HepG2 (cell line): ENCODE measurements around the gene SDK1. TPM values are rescaled to one million over a fixed set of nuclear protein-coding genes. Genes with fewer than 3 reads are reported as not detected.

Experiments
- ATAC-seq: fragments of 200-7000 bp; cut with Tn5 transposase; 3 replicates; pipeline ENCODE4 v1.9.1; 2020; ENCODE audit warnings: mild to moderate bottlenecking, moderate library complexity
- BruUV-seq: library from RNA; stranded (reverse); fragments of 400-500 nt; replicated peaks from 2 replicates; lab custom pipeline; 2021; lab: Mats Ljungman, UMichigan
- CTCF ChIA-PET: fragments of 300-600 bp; formaldehyde crosslinking; extraction: SDS; loops from one replicate; lab custom pipeline; 2021; ENCODE audit warnings: low total read pairs, inconsistent platforms, low intra/inter-chr PET ratio; lab: Yijun Ruan, JAX
- POLR2A ChIA-PET: fragments of 350-600 bp; sonication (Branson Sonifier 250); formaldehyde crosslinking; loops from one replicate; lab custom pipeline; 2020; ENCODE audit warnings: antibody characterized with exemption, inconsistent platforms; lab: Yijun Ruan, JAX
- DNase-seq: peaks from one replicate; pipeline ENCODE4 v3.0.0-alpha.2; 2015; ENCODE audit warnings: low spot score
- FAIRE-seq: peaks from 3 replicates; lab custom pipeline; 2011; peaks lifted over from hg19 to GRCh38; lab: Jason Lieb, UNC
- H2AFZ ChIP-seq: one replicate; pipeline ENCODE4 v1.6.1; 2011; ENCODE audit warnings: low read length, inconsistent platforms
- H3K27ac ChIP-seq: fragments of 300-600 bp; 3 replicates; pipeline ENCODE4 v1.8.0; 2011; ENCODE audit warnings: mixed run types, mild to moderate bottlenecking, mixed read lengths, low read length, inconsistent platforms; ENCODE audit not compliant: insufficient read depth; ENCODE audit errors: extremely low read length
- H3K27me3 ChIP-seq, 2 experiments: fragments of 200-600 bp in 1 of 2; 2 replicates in 1 of 2; 3 replicates in 1 of 2; pipeline versions ENCODE4 v1.6.0 to v1.8.0; 2011; ENCODE audit warnings: low read length in 2 of 2, mild to moderate bottlenecking in 2 of 2, moderate library complexity in 2 of 2, inconsistent platforms in 1 of 2; ENCODE audit not compliant: insufficient read depth in 2 of 2, control insufficient read depth in 1 of 2
- H3K36me3 ChIP-seq, 2 experiments: fragments of 200-600 bp in 1 of 2; replicated peaks in 1 of 2; 2 replicates in 1 of 2; 3 replicates in 1 of 2; pipeline versions ENCODE4 v1.5.1 to v1.8.0; 2011; ENCODE audit warnings: low read length in 2 of 2, inconsistent platforms in 1 of 2; ENCODE audit not compliant: insufficient read depth in 2 of 2, control insufficient read depth in 1 of 2
- H3K4me1 ChIP-seq: 2 replicates; pipeline ENCODE4 v1.5.1; 2012; ENCODE audit warnings: low read length, inconsistent platforms; ENCODE audit not compliant: insufficient read depth
- H3K4me2 ChIP-seq: 2 replicates; pipeline ENCODE4 v1.6.0; 2011; ENCODE audit warnings: low read depth, low read length, inconsistent platforms
- H3K4me3 ChIP-seq, 3 experiments: fragments of 200-600 bp in 1 of 3; sonication (generic), shearing (Covaris generic) in 1 of 3; replicated peaks in 1 of 3; 2 replicates each; pipeline ENCODE4 v1.5.1; 2011 to 2016; ENCODE audit warnings: low read length in 3 of 3, inconsistent platforms in 2 of 3, low read depth in 2 of 3, mild to moderate bottlenecking in 2 of 3, control low read depth in 1 of 3, mixed read lengths in 1 of 3; ENCODE audit not compliant: insufficient read depth in 1 of 3
- H3K79me2 ChIP-seq: one replicate; pipeline ENCODE4 v1.6.1; 2011; ENCODE audit warnings: low read length, inconsistent platforms; ENCODE audit not compliant: insufficient read depth
- H3K9ac ChIP-seq: 2 replicates; pipeline ENCODE4 v1.6.0; 2011; ENCODE audit warnings: mild to moderate bottlenecking, low read depth, low read length, inconsistent platforms; ENCODE audit not compliant: insufficient read depth
- H3K9me3 ChIP-seq: 2 replicates; pipeline ENCODE4 v1.5.1; 2012; ENCODE audit warnings: mild to moderate bottlenecking, low read length
- H4K20me1 ChIP-seq: 2 replicates; pipeline ENCODE4 v1.6.0; 2011; ENCODE audit warnings: inconsistent platforms, mild to moderate bottlenecking, low read length, moderate library complexity; ENCODE audit not compliant: insufficient read depth
- ZBTB40 ChIP-seq, 2 experiments: fragments of 450-650 bp in 1 of 2; sonication (generic) in 1 of 2; formaldehyde crosslinking in 1 of 2; IDR thresholded peaks; 2 replicates each; pipeline versions ENCODE4 v1.6.1 to v1.8.0; 2016 to 2022; ENCODE audit warnings: antibody characterized with exemption in 1 of 2, mild to moderate bottlenecking in 1 of 2, missing genetic modification reagents in 1 of 2
- ZNF543 ChIP-seq: sonication (generic); formaldehyde crosslinking; IDR thresholded peaks from 2 replicates; pipeline ENCODE4 v1.4.0; 2020; ENCODE audit warnings: mild to moderate bottlenecking, missing genetic modification reagents
- ZNF776 ChIP-seq: sonication (generic); formaldehyde crosslinking; IDR thresholded peaks from 2 replicates; pipeline ENCODE4 v1.4.0; 2020; ENCODE audit warnings: mild to moderate bottlenecking, missing genetic modification reagents
- WGBS: methylation state at CpG from one replicate; pipeline ENCODE4 v1.1.6; 2017; ENCODE audit warnings: low lambda C conversion rate; 5-methylcytosine and 5-hydroxymethylcytosine counted together
- in situ Hi-C: cut with HindIII; loops from 2 replicates; pipeline ENCODE4 v1.10.0; 2017; ENCODE audit warnings: low pct_unique_long_range_greater_than_20kb; ENCODE audit not compliant: extremely low pct_ligation_motif_present
- intact Hi-C: fragments of 100-400 bp; cut with micrococcal nuclease; formaldehyde crosslinking; loops from one replicate; pipeline ENCODE4 v1.10.0; 2022; ENCODE audit not compliant: unreplicated experiment
- polyA plus RNA-seq, 8 experiments: library from polyadenylated mRNA; depleted of rRNA in 3 of 8; stranded (reverse) in 7 of 8; unstranded in 1 of 8; fragments of >200 nt; fragmentation: Illumina TruSeq in 4 of 8; extraction: Trizol in 4 of 8; gene quantifications; 2 replicates each; pipeline versions ENCODE4 v1.2.1 to v1.2.3, GENCODE V29; 2011 to 2016; ENCODE audit warnings: low read depth in 4 of 8, missing spikeins in 1 of 8, mixed read lengths in 1 of 8; ENCODE audit not compliant: insufficient read depth in 1 of 8
- total RNA-seq, 5 experiments: library from RNA; depleted of rRNA; stranded (reverse); fragments of >200 nt; fragmentation: Illumina TruSeq; extraction: Trizol; gene quantifications; 2 replicates each; pipeline ENCODE4 v1.2.3, GENCODE V29; 2016; ENCODE audit warnings: low read depth in 1 of 5

SDK1 gene
- total and polyA plus RNA-seq, 2 of the 13 experiments (the other 11 are each of a cell fraction or from before 2014, with no cell fraction given), result 0.35 to 2.4 TPM

GRCh38 chr7:4198301-4198700, 897.2 kb downstream of the SDK1 start:
- no peaks in the 10 kb centered on the region for H3K27me3 ChIP-seq
- ChIA-PET POLR2A (no interaction called here), CTCF (no interaction called here)
- no peak for DNase-seq
- WGBS, result 78% methylated on average over 6 of the region's 6 CpGs
- no peaks in the 10 kb centered on the region for H4K20me1 ChIP-seq
- in situ Hi-C loops, result no loop called here
- no peak overlapping the region for H2AFZ ChIP-seq
- no peak overlapping the region for H3K9ac ChIP-seq
- H3K79me2 ChIP-seq, result no peaks in the 10 kb centered on the region
- H3K4me3 ChIP-seq, result no peak overlapping the region
- no peak for ATAC-seq
- intact Hi-C loops, result no loop called here
- FAIRE-seq, result no peak
- no peaks in the 10 kb centered on the region for H3K4me1 ChIP-seq
- peaks cover 5% of the 10 kb centered on the region; the same call in 1 of the 2 replicates for H3K9me3 ChIP-seq
- no peak for TF ChIP-seq ZNF776 (CRISPR knock-in tag)
- TF ChIP-seq ZBTB40 (IDR thresholded peaks at IDR 0.05), result no peak
- peak; percentile 93 for TF ChIP-seq ZBTB40 (CRISPR knock-in tag; IDR thresholded peaks at IDR 0.05)
- TF ChIP-seq ZNF543 (CRISPR knock-in tag), result no peak
- BruUV-seq, result no TSS peak
- H3K36me3 ChIP-seq, result no peaks in the 10 kb centered on the region
- no peak overlapping the region for H3K4me2 ChIP-seq
- H3K27ac ChIP-seq, result no peak overlapping the region
